Mesothelial cell of epicardium (in vitro differentiated cells): ENCODE data around the gene ASPG. TPM values are rescaled to one million over a fixed set of nuclear protein-coding genes. Genes with fewer than 3 reads are reported as not detected.

Experiments
- DNase-seq, 2 experiments: peaks; one replicate each; pipeline ENCODE4 v3.0.0; 2021; ENCODE audit warnings: low spot score in 2 of 2; ENCODE audit not compliant: unreplicated experiment in 2 of 2
- H3K27ac Mint-ChIP-seq: 2 replicates; pipeline ENCODE4 v1.8.0; 2021; ENCODE audit warnings: mixed read lengths
- H3K27me3 Mint-ChIP-seq: 2 replicates; pipeline ENCODE4 v1.8.0; 2021; ENCODE audit warnings: low read depth, mixed read lengths
- H3K36me3 Mint-ChIP-seq: 2 replicates; pipeline ENCODE4 v1.8.0; 2021; ENCODE audit warnings: mixed read lengths
- H3K4me1 Mint-ChIP-seq: 2 replicates; pipeline ENCODE4 v1.8.0; 2021; ENCODE audit warnings: mixed read lengths
- H3K4me3 Mint-ChIP-seq: 2 replicates; pipeline ENCODE4 v1.8.0; 2021; ENCODE audit warnings: mild to moderate bottlenecking, moderate library complexity, mixed read lengths
- H3K9me3 Mint-ChIP-seq: 2 replicates; pipeline ENCODE4 v1.8.0; 2021; ENCODE audit warnings: mixed read lengths
- CTCF ChIP-seq: fragments of 200-600 bp; sonication (generic); IDR thresholded peaks from one replicate; pipeline ENCODE4 v1.5.0; 2021; ENCODE audit warnings: antibody characterized with exemption; ENCODE audit not compliant: unreplicated experiment
- total RNA-seq: library from RNA; stranded (reverse); gene quantifications from 3 replicates; pipeline ENCODE4 v1.2.1, GENCODE V29; 2021

The ASPG gene
- total RNA-seq, 1 donor from 2014 or later, result 3.3 TPM

GRCh38 chr14:104158827-104159798 is 73.6 kb downstream of the ASPG start:
- Mint-ChIP-seq H3K36me3 (no peaks in the 10 kb centered on the region), H3K4me3 (no peak overlapping the region), H3K4me1 (peaks cover 2% of the 10 kb centered on the region), H3K27me3 (no peaks in the 10 kb centered on the region), H3K9me3 (no peaks in the 10 kb centered on the region), H3K27ac (no peak overlapping the region)
- TF ChIP-seq CTCF, result no peak
- no peak for DNase-seq

DNA sequence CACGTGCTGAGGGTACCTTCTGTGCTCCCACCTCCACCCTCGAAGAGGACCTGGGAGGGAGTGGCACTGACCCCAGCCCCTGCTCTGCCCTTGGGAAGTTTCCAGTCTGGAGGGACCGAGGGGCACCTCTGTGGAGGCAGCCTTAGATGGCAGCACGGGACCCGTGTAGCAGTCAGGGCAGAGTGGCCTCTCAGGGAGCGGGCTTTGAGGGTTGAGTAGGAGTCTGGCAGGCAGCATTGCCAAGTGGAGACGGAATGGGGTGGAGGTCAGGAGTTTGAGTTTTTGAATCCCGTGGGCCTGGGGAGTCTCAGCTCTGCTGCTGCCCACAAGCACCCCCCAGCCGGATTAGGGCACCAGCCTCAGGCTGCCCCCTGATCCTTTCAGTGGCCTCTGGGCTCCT is 74.5 kb downstream of the ASPG start:
- DNase-seq, result no peak
- no peaks in the 10 kb centered on the region for H3K9me3 Mint-ChIP-seq

DNA sequence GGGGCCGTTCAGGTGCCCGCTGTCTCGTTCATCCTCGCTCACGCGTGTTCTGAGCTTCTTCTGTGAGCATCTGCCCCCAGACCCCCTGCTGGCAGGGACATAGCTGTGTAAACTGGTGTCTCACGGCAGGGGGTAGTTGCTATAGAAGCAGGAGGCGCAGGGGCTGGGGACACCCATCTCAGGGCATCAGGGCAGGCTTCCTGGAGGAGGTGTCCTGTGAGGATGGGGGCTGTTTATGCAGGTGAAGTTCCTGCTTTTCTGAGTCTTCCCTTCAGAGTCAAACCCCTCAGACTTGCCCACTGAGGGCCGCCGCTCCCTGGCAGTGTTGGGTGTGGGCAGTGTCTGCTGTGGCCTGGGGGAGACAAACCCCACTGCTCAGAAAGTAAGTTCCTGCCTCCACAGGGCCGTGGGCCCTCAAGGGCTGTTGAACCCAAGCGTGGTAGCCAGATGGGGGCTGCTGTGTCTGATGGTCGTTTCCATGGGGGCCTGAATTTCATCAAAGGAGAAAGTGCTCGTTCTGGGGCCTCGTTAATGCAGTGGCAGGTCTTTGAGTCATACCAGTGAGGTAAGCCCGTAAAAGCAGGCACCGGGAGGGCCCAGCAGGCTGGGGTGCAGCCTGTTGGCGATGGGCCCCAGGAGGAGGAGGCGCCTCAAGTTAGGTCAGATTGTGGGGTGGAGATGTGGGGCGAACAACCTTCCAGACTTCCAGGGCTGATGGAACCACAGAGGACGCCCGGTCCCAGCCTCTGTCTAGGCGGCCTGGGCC is 76.3 kb downstream of the ASPG start:
- H3K27me3 Mint-ChIP-seq, result no peaks in the 10 kb centered on the region
- H3K36me3 Mint-ChIP-seq, result no peaks in the 10 kb centered on the region
- DNase-seq, result no peak
- no peak for TF ChIP-seq CTCF
- H3K4me3 Mint-ChIP-seq, result no peak overlapping the region
- no peaks in the 10 kb centered on the region for H3K4me1 Mint-ChIP-seq
- no peak overlapping the region for H3K27ac Mint-ChIP-seq
- no peaks in the 10 kb centered on the region for H3K9me3 Mint-ChIP-seq

More for the DNA sequence above, 74.5 kb downstream of the ASPG start:
- TF ChIP-seq CTCF, result no peak
- Mint-ChIP-seq H3K27ac (no peak overlapping the region), H3K27me3 (no peaks in the 10 kb centered on the region), H3K36me3 (no peaks in the 10 kb centered on the region), H3K4me1 (peaks cover 2% of the 10 kb centered on the region), H3K4me3 (no peak overlapping the region)

- TF ChIP-seq CTCF, result no peak
- Mint-ChIP-seq H3K27ac (no peak overlapping the region), H3K4me1 (no peaks in the 10 kb centered on the region), H3K27me3 (no peaks in the 10 kb centered on the region), H3K36me3 (no peaks in the 10 kb centered on the region), H3K4me3 (no peak overlapping the region), H3K9me3 (no peaks in the 10 kb centered on the region)
- DNase-seq, result no peak
Observed at GRCh38 chr14:104162495-104162894, 77.0 kb downstream of the ASPG start.

DNA sequence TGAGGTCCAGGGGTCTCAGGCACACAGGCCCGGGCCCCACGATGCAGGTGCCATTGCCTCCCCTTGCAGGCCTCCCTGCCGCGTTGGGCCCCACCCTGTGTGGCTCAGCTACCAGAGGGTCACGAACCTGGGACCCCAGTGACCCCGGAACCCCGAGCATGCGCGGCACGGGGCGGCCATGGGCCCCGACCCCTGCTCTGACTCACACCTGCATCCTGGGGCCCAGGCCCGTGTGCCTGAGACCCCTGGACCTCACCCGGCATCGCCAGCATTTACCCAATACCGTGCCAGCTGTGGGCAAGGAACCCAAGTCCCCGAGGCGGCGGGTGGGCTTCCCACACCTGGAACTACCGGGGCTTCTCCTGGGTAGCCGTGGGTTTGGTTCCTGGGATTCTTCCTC is 78.0 kb downstream of the ASPG start:
- H3K4me3 Mint-ChIP-seq, result no peak overlapping the region
- H3K36me3 Mint-ChIP-seq, result no peaks in the 10 kb centered on the region
- H3K27me3 Mint-ChIP-seq, result no peaks in the 10 kb centered on the region
- H3K27ac Mint-ChIP-seq, result no peak overlapping the region
- H3K9me3 Mint-ChIP-seq, result no peaks in the 10 kb centered on the region
- TF ChIP-seq CTCF, result no peak
- no peak for DNase-seq
- H3K4me1 Mint-ChIP-seq, result no peaks in the 10 kb centered on the region
